Kidney (tissue), 14 donors: ENCODE measurements around the gene WNT5B. TPM values are rescaled to one million over a fixed set of nuclear protein-coding genes. Genes with fewer than 3 reads are reported as not detected.

Experiments
- DNase-seq, 5 donors: peaks; one replicate each; pipeline ENCODE4 v3.0.0-alpha.2; 2013 to 2020
- FAIRE-seq: peaks from 2 replicates; lab custom pipeline; 2012; peaks lifted over from hg19 to GRCh38; lab: Jason Lieb, UNC
- H3K27ac ChIP-seq, 2 donors: one replicate each; pipeline ENCODE4 v1.7.0; 2013; ENCODE audit warnings: low read depth in 2 of 2, low read length in 2 of 2, inconsistent platforms in 1 of 2
- H3K27me3 ChIP-seq: one replicate; pipeline ENCODE4 v1.7.1; 2013; ENCODE audit warnings: low read length, inconsistent platforms; ENCODE audit not compliant: control insufficient read depth, insufficient read depth
- H3K36me3 ChIP-seq, 3 donors: one replicate each; pipeline versions ENCODE4 v1.7.0 to v1.7.1; 2013; ENCODE audit warnings: low read length in 3 of 3, control low read depth in 1 of 3, inconsistent platforms in 1 of 3; ENCODE audit not compliant: insufficient read depth in 3 of 3, control insufficient read depth in 2 of 3
- H3K4me1 ChIP-seq, 3 donors: one replicate each; pipeline versions ENCODE4 v1.7.0 to v1.7.1; 2013; ENCODE audit warnings: low read length in 3 of 3, inconsistent platforms in 1 of 3, low read depth in 1 of 3; ENCODE audit not compliant: control insufficient read depth in 2 of 3, insufficient read depth in 2 of 3
- H3K4me3 ChIP-seq, 3 donors: one replicate each; pipeline versions ENCODE4 v1.7.0 to v1.8.1; 2013; ENCODE audit warnings: low read length in 3 of 3, control low read depth in 1 of 3, inconsistent platforms in 1 of 3
- H3K9ac ChIP-seq, 3 donors: one replicate each; pipeline versions ENCODE4 v1.7.0 to v1.7.1; 2013; ENCODE audit warnings: low read length in 3 of 3, control low read depth in 1 of 3, inconsistent platforms in 1 of 3
- H3K9me3 ChIP-seq, 3 donors: one replicate each; pipeline versions ENCODE4 v1.7.0 to v1.7.1; 2013; ENCODE audit warnings: low read length in 3 of 3, control low read depth in 1 of 3, inconsistent platforms in 1 of 3; ENCODE audit not compliant: control insufficient read depth in 2 of 3, insufficient read depth in 1 of 3
- CTCF ChIP-seq: IDR thresholded peaks from 3 replicates; pipeline ENCODE4 v1.5.1; 2012; ENCODE audit warnings: mild to moderate bottlenecking, moderate library complexity, borderline replicate concordance; ENCODE audit not compliant: insufficient read depth; ENCODE audit errors: extremely low read depth
- intact Hi-C: fragments of 100-400 bp; cut with DNase I; formaldehyde crosslinking; loops from one replicate; pipeline ENCODE4 v1.11.1; 2022
- polyA plus RNA-seq: library from polyadenylated mRNA; stranded (reverse); fragments of 350-450 nt; fragmentation: Illumina TruSeq; extraction: RNeasy Lipid Tissue Mini Kit (QIAGEN cat#74804); gene quantifications from one replicate; pipeline ENCODE4 v1.2.3, GENCODE V29; 2014; ENCODE audit warnings: low read depth, low replicate concordance; ENCODE audit not compliant: insufficient read depth
- total RNA-seq: library from RNA; stranded (reverse); fragmentation: NEBNext Ultra II Directional; extraction: Animal tissue kit (Norgen Biotek cat#: 25700); gene quantifications from one replicate; pipeline ENCODE4 v1.2.1, GENCODE V29; 2021
- donor health status: control.
- donor health status: control.
- donor health status: control.
- donor health status: control.
- donor health status: control.
- donor health status: DM: yes; HTN: yes; CAD: no.
- donor health status: Normal renal cell carcinoma (clear cell type).

WNT5B gene
- total and polyA plus RNA-seq, 2 donors from 2014 or later = 3.4 to 4.8 TPM

- Histone ChIP-seq H3K9me3 (no peaks in the 10 kb centered on the region), H3K27me3 (no peaks in the 10 kb centered on the region), H3K36me3 (no peaks in the 10 kb centered on the region), H3K4me3 (no peak overlapping the region), H3K9ac (no peak overlapping the region), H3K27ac (no peak overlapping the region), H3K4me1 (no peaks in the 10 kb centered on the region)
- DNase-seq = no peak
- no peak for FAIRE-seq
- intact Hi-C loops = no loop called here
- TF ChIP-seq CTCF = no peak
Observed at GRCh38 chr12:1613860-1614259, 15.2 kb upstream of the WNT5B start.

DNA sequence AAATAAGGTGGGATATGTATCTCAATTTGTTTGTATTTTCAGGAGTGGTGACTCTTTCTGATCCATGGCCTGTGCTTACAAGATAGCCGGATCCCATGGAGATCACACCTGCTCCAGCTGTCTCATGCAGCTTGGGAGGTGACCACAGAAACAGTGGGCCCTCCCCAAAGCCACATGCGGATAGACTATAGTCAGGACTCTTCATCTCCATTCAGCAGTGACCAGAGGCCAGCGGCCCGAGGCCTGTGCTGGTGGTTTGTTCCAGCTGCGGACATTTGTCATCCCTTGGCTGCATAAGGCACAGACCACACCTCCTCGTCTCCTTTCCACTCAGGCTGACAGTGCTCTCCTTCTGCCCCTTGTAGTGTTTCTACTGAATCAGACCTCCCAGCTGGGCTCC lies 14.7 kb upstream of the WNT5B start:
- intact Hi-C loops = no loop called here
- no peak for DNase-seq

GRCh38 chr12:1616233-1617066 lies 12.6 kb upstream of the WNT5B start:
- no peak overlapping the region for H3K9ac ChIP-seq
- intact Hi-C loops = no loop called here
- H3K36me3 ChIP-seq = no peaks in the 10 kb centered on the region
- no peak for TF ChIP-seq CTCF
- H3K27ac ChIP-seq = no peak overlapping the region
- H3K27me3 ChIP-seq = no peaks in the 10 kb centered on the region
- FAIRE-seq = no peak
- DNase-seq = no peak
- H3K4me3 ChIP-seq = no peak overlapping the region
- no peaks in the 10 kb centered on the region for H3K4me1 ChIP-seq
- no peaks in the 10 kb centered on the region for H3K9me3 ChIP-seq

More for the DNA sequence above, 14.7 kb upstream of the WNT5B start:
- no peaks in the 10 kb centered on the region for H3K27me3 ChIP-seq
- no peak overlapping the region for H3K4me3 ChIP-seq
- no peak for FAIRE-seq
- H3K27ac ChIP-seq = no peak overlapping the region
- no peak for TF ChIP-seq CTCF
- no peaks in the 10 kb centered on the region for H3K4me1 ChIP-seq
- H3K9me3 ChIP-seq = no peaks in the 10 kb centered on the region
- H3K36me3 ChIP-seq = no peaks in the 10 kb centered on the region
- no peak overlapping the region for H3K9ac ChIP-seq

DNA sequence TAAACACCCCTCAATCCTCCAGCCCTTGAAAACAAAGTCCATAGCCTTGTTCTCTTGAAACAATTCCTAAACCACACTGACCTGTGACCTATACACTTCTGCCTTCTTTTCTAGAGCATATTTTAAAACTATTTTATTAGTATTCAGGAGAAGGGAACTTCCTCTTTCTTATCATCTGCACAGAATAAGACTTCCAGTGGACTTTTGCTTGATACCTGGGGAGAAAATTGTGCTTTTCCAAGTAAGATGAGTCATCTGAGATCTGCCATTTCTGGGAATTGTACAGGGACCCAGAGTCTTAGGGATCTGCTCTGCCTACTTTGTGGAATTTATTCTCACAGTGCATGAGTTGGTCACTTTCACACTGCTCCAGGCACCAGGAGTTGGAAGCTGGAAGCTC lies 10.5 kb upstream of the WNT5B start:
- no peak overlapping the region for H3K4me3 ChIP-seq
- TF ChIP-seq CTCF = no peak
- no peak overlapping the region for H3K27ac ChIP-seq
- no peak overlapping the region for H3K9ac ChIP-seq
- H3K36me3 ChIP-seq = no peaks in the 10 kb centered on the region
- H3K9me3 ChIP-seq = no peaks in the 10 kb centered on the region
- FAIRE-seq = no peak
- no peaks in the 10 kb centered on the region for H3K4me1 ChIP-seq
- H3K27me3 ChIP-seq = no peaks in the 10 kb centered on the region
- intact Hi-C loops = no loop called here
- DNase-seq = no peak
